HG02642 (cell line): ENCODE results near the gene C17orf113.
A peak's percentile ranks its signal among the peaks of the same experiment; 100 is the strongest.
"Not testable (repeated sequence)": the region's sequence is repeated elsewhere in the genome, so short reads cannot be mapped to it uniquely, and the experiment has no call there.

Source experiments
- ATAC-seq: cut with Tn5 transposase; IDR thresholded peaks from one replicate; pipeline ENCODE4 v1.9.1; 2021; ENCODE audit warnings: mild to moderate bottlenecking; ENCODE audit not compliant: unreplicated experiment, poor library complexity

Gene C17orf113

DNA sequence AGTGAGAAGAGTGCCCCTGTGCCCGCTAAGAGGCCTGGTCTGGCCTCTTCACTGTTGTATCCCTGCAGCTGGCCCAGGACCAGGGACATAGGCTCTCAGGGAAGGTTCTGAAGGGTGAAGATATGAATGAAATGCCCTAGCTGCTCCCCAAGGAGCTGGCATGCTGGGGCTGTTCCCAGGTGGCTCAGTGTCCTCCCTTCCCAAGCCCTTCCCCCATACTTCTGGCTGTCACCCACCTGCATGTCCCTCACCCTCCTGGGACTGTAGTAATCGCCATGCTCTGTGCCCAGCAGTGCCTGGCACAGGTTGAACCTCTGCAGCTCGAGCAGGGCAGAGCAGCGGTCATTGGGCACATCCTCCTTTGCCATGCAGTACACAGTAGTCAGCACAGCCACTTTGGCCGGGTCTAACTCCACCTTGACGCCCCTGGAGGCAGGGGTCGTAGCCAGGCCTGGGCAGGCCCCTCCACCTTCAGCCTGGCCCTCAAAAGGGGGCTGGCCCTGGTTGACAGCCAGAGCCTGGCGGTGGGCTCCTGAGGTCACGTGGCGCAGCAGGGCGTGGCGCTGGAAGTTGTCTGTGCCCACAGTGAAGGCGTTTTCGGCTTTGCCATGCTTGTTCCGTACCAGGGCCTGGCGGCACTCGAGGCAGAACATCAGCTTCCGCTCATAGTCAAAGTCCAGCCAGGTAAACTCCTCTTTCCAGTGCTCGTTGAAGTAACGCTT, 7.6 kb downstream of the C17orf113 start:
- ATAC-seq: no peak

DNA sequence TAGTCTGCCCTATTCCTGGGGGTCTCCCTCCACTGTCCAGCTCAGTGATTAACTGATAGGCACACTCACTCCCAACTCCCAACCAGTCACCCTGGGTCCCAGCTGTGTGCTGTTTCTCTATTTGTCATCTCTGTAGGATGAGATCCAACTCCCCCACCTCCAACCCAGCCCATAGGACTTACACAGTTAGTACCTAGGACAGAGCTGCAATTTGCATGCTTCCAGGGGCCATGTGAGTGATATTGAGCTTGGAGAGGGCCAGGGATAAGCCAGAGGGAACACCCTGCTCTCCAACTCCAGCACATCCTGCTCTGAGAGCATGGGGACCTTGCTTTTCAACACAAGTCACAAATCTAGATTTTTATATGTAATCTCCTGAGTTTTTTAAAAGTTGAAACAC, 8.8 kb downstream of the C17orf113 start:
- no peak for ATAC-seq

- ATAC-seq: no peak
Measured at GRCh38 chr17:42040818-42041217, 9.6 kb downstream of the C17orf113 start.

DNA sequence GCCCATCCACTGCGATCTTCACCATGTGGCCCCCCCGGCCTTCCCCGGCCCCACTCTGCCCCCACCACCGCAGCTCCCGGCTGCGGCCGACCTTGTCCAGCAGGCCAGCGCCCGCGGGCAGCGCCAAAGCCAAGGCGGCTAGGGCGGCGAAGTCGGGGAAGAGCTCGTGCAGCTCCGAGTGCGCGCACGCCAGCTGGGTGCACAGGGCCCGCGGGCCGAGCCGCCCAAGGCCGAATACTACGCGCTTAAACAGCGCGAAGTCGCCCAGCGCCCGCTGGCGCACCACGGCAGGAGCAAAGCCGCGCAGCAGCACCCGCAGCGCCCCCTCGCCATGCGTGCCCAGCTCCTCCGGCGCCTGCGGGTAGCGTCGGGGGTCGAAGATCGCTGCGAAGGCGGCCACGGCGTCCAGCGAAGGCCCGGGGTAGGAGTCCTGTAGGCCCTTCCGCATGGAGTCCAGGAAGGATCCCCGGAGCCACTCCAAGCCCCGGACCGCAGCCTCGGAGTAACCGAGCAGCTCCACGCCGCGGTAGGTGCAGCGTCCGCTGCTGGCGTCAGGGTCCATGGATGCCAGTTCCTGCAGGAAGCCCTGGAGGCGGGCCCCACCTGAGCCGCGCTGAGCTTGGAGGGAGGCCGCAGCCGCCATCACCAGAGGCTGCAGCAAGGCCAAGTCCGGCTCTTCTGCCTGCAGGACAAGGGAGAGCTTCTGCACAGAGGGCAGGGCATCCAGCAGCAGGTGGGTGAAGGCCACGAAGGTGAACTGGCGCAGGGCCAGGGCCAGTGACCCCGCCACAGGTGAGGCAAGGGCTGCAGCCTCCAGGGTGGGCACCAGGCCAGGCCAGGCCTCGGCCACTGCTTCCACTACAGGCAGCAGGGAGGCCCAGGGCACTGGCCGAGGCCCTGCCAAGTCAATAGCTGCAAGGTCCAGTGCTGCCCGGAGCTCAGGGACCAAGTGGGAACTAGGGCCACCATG, 10.3 kb downstream of the C17orf113 start:
- no peak for ATAC-seq

GRCh38 chr17:42038221-42038973, 12.0 kb downstream of the C17orf113 start:
- ATAC-seq: no peak

DNA sequence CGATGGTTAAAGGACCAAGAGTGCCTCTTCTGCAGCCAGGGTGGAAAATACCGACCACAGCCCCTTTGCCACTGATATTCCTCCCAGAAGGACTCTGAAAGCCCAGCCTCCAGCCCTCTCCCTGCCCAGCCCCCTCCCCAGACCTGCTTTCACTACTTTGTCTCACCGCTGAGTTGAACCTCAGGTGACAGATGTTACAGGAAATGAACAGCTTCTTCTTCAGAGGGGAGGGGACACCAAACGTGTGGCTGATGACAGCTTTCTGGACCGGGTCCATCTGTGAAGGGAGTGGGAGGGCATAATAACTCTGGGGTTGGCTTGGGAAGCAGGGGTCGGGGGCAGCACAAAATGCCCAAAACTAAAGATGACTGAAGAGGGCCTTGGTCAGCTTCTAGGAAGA, 16.3 kb downstream of the C17orf113 start:
- ATAC-seq: no peak

DNA sequence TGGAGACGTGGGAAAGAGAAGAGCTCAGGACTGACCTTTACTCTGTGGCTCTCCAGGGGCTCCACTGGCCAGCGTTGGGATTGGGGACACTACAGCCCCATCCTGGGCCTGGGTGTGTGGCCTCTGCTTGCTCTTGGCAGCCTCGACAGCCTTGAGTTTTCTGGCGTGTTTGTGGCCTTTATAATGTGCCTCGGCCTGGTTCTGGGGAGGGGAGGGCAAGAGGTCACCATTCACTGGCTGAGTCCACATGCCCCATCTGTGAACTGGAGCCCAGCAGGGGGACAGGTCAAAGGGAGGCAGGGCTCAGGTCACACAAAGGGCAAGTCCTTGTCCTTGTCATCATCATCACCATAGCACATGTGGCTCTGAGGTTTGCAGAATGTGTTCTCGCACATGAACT, 18.8 kb downstream of the C17orf113 start:
- ATAC-seq: no peak

GRCh38 chr17:42028791-42029127, 21.6 kb downstream of the C17orf113 start:
- no peak for ATAC-seq

DNA sequence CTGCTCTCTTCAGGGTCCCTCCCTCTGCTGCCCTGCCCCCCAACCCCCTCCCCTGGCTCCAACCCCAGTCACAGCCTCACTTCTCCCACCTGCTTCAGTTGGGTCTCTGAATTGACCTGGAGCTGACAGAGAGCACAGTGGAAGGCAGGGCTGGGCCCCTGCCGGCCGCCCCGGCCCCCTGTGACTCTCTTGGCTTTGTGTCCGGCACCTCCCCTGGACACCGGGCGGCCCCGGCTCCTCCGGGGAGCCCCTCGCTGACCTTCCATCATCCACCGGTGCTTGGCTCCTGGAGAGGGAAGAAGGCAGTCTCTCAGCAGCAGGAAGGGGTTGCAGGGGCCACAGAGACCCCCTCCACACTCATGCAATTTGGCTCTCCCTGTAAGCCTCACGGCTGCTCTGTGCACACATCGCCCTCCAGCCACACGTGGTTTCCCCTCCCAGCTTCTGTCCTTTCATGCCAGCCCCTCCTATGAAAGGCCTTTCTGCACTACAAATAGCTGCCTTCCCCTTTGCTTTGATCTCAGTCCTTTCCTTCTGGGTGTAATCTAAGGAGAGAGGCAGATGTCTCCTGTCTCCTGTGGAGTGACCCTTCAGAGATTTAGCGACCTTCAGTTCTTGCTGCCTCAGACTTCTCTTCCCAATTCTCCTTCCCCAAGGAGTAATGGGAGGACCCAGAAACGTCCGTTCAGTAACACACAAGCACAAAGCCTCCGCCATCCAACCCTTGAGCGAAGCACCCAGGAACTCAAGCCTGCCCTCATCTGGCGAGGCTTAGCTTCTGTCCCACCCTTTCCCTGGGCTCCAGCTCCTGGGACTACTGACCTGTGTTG, 22.2 kb downstream of the C17orf113 start:
- no peak for ATAC-seq

DNA sequence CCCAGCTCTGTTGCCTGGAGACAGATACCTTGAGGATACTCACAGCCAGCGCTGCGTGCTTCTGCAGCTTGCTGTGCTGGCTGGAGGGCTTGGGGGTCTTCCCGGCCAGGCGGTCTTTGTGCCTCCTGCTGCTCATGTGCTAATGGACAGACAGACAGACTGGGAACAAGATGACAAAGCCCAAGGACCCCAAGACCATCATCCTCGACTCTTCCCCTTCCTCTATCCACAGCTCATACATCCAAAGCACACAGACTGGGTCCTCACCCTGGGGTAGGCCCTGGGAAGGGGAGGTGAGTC, 22.9 kb downstream of the C17orf113 start:
- no peak for ATAC-seq

DNA sequence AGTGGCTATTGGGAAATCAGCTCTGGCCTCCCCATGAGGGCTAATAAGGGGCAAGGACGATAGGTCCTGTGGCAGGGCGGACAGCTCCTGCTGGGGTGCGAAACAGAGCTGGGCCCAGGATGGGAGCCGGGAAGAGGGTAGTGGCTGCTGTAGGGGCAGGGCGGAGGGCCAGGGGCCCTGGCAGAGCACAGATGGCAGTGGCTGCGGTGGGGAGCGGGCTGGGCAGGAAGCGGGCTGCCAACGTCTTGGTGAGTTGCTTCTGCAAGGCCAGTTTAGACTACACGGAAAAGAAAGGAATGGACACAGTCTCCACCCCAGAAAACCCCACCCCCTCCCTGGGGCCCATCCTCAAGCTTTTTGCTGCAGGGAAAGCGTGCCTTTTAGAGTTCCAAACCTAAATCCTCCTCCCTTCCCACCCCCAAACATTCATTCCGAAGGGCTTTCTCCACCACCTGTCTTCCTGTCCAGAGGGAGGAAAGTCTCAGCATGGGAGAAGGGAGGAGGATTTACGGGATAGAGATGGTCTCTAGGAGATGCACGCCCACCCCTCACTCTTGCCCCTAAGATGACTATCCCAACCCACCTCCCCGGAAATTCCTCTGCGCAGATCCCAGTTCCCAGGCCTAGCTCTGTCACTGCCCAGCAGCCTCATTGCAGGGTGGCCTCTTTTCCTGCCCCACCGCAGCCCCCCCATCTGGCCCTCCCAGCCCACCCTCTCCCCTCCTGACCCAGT, 23.4 kb downstream of the C17orf113 start:
- ATAC-seq: no peak

DNA sequence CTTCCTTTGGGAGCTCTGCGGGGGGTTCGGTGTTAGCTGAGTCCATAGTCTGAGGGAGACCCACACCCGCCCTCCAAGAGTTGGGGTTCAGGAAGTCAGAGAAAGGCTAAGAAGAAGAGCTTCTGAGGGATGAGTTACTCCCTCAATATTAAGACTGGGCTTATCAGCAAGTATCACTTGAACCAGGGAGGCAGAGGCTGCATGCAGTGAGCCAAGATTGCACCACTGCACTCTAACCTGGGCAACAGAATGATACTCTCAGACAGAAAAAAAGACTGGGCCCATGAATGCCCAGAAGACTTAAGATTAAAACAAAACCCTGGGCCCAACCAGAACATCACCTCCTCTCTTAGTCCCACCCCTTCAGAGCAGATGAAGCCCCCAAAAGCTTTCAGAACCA, 24.5 kb downstream of the C17orf113 start:
- no peak for ATAC-seq

GRCh38 chr17:42025191-42025579, 25.2 kb downstream of the C17orf113 start:
- ATAC-seq: no peak

DNA sequence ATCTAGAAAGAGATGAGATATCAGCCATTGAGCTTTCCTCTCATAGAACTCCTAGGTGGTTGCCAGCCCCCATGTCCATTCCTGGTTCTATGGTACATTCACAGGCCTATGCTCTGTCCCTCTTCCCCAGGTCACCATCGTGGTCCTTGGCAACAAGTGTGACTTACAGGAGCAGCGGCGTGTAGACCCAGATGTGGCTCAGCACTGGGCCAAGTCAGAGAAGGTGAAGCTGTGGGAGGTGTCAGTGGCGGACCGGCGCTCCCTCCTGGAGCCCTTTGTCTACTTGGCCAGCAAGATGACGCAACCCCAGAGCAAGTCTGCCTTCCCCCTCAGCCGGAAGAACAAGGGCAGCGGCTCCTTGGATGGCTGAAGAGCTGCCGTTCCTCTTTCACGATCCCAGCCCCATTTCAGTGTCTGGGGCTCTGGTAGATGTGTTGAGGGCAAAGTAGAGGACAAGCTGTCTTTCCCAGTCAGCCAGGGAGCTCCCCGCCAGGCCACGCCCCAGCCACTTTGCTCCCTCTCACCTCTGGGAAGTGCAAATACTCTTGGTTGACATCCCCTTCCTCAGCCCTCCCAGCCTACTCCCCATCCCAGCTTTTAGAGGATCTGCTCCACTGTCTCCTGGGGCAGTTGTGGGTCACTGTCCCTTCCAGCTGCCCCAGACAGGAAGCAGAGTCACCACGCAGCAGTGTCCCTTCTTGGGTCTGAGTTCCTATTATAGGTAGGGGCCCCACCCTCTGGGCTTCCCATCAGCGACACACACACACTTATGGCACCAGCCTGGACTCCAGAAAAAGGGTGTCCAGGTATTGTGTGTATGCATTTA, 26.7 kb downstream of the C17orf113 start:
- ATAC-seq: no peak

- not testable (repeated sequence) for ATAC-seq
Measured at GRCh38 chr17:42020845-42021244, 29.6 kb downstream of the C17orf113 start.

GRCh38 chr17:42019509-42020404, 30.6 kb downstream of the C17orf113 start, which contains the start of gene NKIRAS2:
Gene NKIRAS2 (plus strand): TSS chr17:42020090. CDS start chr17:42021578, 1,488 bp downstream.
- peak; percentile 63 for ATAC-seq

GRCh38 chr17:42018988-42019387, 31.4 kb downstream of the C17orf113 start:
- no peak for ATAC-seq

DNA sequence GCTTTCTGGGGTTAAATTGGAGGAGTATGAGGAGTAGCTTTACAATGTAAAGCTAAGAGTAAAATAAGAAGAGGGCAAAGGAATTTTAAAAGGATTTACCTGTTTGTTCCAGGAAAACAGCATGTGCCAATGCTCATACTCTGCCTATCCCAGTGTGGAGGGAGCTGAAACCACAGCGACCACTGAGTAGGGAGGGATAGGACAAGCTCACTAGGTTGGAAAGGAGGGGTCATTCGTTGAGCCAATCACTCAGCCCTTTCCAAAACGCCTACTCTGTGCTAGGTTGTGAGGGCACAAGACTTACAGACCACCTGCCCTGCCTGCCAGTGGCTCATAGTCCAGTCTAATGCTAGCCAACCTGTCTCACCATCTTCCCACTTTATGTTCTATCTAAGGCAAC, 32.1 kb downstream of the C17orf113 start:
- no peak for ATAC-seq
